Thyroid gland (tissue), 4 donors: ENCODE measurements around the gene TMCC2. TPM values are rescaled to one million over a fixed set of nuclear protein-coding genes. Genes with fewer than 3 reads are reported as not detected.
"Not testable (repeated sequence)": the region's sequence is repeated elsewhere in the genome, so short reads cannot be mapped to it uniquely, and the experiment has no call there.

ENCODE experiments used
- DNase-seq, 2 donors: peaks; one replicate each; pipeline ENCODE4 v3.0.0-alpha.2; 2019
- H3K27ac ChIP-seq, 3 donors: fragments of 200-600 bp; sonication (generic); 1 replicate in 2 of 3; 2 replicates in 1 of 3; pipeline ENCODE4 v1.5.1; 2016 to 2019; ENCODE audit warnings: mild to moderate bottlenecking in 1 of 3, moderate library complexity in 1 of 3
- H3K27me3 ChIP-seq: fragments of 200-600 bp; sonication (generic); one replicate; pipeline ENCODE4 v1.5.1; 2019
- H3K36me3 ChIP-seq, 2 donors: fragments of 200-600 bp; sonication (generic); one replicate each; pipeline ENCODE4 v1.5.1; 2016 to 2019
- H3K4me1 ChIP-seq, 2 donors: fragments of 200-600 bp; sonication (generic); one replicate each; pipeline ENCODE4 v1.5.1; 2017 to 2019
- H3K4me3 ChIP-seq, 3 donors: fragments of 200-600 bp; sonication (generic); replicated peaks in 1 of 3; 1 replicate in 2 of 3; 2 replicates in 1 of 3; pipeline ENCODE4 v1.5.1; 2016; ENCODE audit warnings: mild to moderate bottlenecking in 1 of 3
- H3K9me3 ChIP-seq: fragments of 200-600 bp; sonication (generic); one replicate; pipeline ENCODE4 v1.5.1; 2017
- POLR2A ChIP-seq, 2 donors: fragments of 450-650 bp; IDR thresholded peaks; one replicate each; pipeline ENCODE4 v1.6.1; 2017; ENCODE audit warnings: antibody characterized with exemption in 2 of 2, mild to moderate bottlenecking in 2 of 2, moderate library complexity in 1 of 2
- whole genome bisulfite sequencing, 2 donors: methylation state at CpG; one replicate each; pipeline ENCODE4 v1.1.5; 2017; 5-methylcytosine and 5-hydroxymethylcytosine counted together
- intact Hi-C: fragments of 100-400 bp; cut with DNase I; formaldehyde crosslinking; loops from one replicate; pipeline ENCODE4 v1.15.1; 2023
- total RNA-seq, 4 donors: library from RNA; depleted of rRNA; stranded (reverse); fragments of >200 nt; gene quantifications; one replicate each; pipeline ENCODE4 v1.2.3, GENCODE V29; 2016
- TF ChIP-seq, protein P1 (sequence below), 6 experiments: fragments of 200-600 bp in 3 of 6; fragments of 450-650 bp in 3 of 6; sonication (generic) in 3 of 6; IDR thresholded peaks; one replicate each; pipeline ENCODE4 v1.5.1; 2016 to 2019; ENCODE audit warnings: antibody characterized with exemption in 6 of 6, mild to moderate bottlenecking in 2 of 6, inconsistent platforms in 1 of 6, moderate library complexity in 1 of 6

TMCC2 gene
- total RNA-seq, 4 donors from 2014 or later, result 2.3 to 3.6 (median 3.1) TPM

DNA sequence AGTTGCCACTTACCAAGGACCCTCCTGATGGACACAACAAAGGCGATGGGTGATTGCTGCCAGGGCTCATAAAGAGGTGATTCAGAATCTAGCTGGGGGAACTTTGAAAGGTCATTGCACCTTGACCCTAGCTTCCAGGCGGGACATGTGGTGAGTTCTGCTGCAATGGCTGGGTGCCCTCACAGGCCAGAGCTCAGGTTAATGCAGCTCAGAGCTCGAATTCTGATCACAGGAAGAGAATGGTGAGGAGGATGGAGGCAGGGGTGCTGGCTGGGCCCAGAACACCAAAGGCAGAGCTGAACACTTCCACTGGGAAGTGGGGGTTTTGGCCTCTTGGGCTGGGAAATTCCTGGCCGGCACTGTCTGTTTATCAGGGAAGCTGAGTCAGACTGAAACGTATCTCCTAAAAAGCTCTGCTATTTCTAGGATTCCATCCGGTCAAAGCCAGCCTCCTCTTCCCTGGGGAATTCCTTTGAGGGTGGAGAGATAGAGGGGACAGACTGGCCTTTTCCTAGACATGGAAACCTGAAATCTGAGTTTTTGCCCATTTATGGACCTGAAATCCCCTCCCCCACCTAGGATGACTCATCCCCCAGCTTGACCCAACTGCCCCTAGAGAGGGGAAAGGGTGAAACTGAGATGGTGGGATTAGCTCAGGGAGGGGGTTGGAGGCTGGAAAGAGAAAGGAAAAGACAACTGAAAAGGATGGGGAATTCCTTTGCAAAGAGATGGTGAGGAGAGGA lies 66.6 kb downstream of the TMCC2 start:
- no peaks in the 10 kb centered on the region for H3K27me3 ChIP-seq
- intact Hi-C loops, result no loop called here
- TF ChIP-seq POLR2A (IDR thresholded peaks at IDR 0.05), result no peak
- TF ChIP-seq, protein P1, sequence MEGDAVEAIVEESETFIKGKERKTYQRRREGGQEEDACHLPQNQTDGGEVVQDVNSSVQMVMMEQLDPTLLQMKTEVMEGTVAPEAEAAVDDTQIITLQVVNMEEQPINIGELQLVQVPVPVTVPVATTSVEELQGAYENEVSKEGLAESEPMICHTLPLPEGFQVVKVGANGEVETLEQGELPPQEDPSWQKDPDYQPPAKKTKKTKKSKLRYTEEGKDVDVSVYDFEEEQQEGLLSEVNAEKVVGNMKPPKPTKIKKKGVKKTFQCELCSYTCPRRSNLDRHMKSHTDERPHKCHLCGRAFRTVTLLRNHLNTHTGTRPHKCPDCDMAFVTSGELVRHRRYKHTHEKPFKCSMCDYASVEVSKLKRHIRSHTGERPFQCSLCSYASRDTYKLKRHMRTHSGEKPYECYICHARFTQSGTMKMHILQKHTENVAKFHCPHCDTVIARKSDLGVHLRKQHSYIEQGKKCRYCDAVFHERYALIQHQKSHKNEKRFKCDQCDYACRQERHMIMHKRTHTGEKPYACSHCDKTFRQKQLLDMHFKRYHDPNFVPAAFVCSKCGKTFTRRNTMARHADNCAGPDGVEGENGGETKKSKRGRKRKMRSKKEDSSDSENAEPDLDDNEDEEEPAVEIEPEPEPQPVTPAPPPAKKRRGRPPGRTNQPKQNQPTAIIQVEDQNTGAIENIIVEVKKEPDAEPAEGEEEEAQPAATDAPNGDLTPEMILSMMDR (IDR thresholded peaks at IDR 0.05), result no peak
- DNase-seq, result no peak
- H3K9me3 ChIP-seq, result no peaks in the 10 kb centered on the region
- H3K4me3 ChIP-seq, result no peak overlapping the region
- peaks cover 22 to 54% of the 10 kb centered on the region in 2 donors for H3K4me1 ChIP-seq
- H3K36me3 ChIP-seq, result no peaks in the 10 kb centered on the region
- peak overlapping the region; percentile 28 to 81 (median 74) for H3K27ac ChIP-seq
- 59 to 78% methylated on average over 6 of the region's 6 CpGs for WGBS, 2 donors

DNA sequence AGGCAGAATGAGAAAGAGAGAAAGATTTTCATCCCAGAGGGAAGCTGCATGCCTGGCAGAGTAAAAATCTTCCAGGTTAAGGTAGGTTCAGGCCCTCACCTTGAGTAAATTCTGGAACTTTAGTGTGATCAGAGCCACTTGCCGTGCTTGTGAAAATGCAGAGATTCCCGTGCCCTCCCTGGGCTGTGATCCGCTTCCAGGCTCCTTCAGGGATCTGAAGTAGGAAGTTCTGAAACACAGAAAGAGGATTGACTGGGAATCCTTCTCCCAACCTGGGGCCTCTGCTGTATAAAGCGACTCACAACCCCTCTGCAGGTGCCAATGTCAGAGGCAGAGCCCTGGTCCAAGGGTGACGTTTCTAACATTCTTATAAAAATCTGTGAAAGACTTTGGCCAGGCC lies 67.2 kb downstream of the TMCC2 start:
- Histone ChIP-seq H3K27me3 (no peaks in the 10 kb centered on the region), H3K27ac (peak overlapping the region; percentile 32 to 81 (median 74)), H3K4me1 (peaks cover 28 to 60% of the 10 kb centered on the region in 2 donors), H3K36me3 (no peaks in the 10 kb centered on the region), H3K4me3 (no peak overlapping the region), H3K9me3 (no peaks in the 10 kb centered on the region)
- 86 to 88% methylated on average over 5 of the region's 5 CpGs for WGBS, 2 donors
- no peak for DNase-seq
- TF ChIP-seq, protein P1 (IDR thresholded peaks at IDR 0.05), result no peak
- TF ChIP-seq POLR2A (IDR thresholded peaks at IDR 0.05), result no peak
- intact Hi-C loops, result no loop called here

DNA sequence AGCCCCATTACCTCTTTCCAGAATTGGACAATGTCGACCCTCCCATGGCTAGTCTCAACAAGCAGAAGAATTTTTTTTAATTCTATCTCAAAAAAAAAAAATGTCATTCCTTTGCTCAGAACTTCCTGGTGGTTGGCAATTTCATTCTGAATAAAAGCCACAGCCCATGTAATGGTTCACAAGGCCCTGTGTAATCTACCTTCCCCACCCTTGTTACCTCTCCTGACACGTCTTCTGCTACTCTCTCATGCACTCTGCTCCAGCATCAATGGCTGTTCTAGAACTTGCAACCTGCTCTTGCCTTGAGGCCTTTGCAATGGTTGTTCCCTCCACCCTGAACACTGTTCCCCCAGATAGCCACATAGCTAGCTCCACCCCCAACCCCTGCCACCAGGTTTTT lies 68.4 kb downstream of the TMCC2 start:
- no peak for DNase-seq
- WGBS, 2 donors, result 88 to 94% methylated on average over 2 of the region's 2 CpGs
- H3K9me3 ChIP-seq, result no peaks in the 10 kb centered on the region
- peak overlapping the region in 2 of 3 donors; percentile 74 to 81 for H3K27ac ChIP-seq
- H3K36me3 ChIP-seq, result no peaks in the 10 kb centered on the region
- peaks cover 39 to 70% of the 10 kb centered on the region in 2 donors for H3K4me1 ChIP-seq
- no peaks in the 10 kb centered on the region for H3K27me3 ChIP-seq
- intact Hi-C loops, result no loop called here
- no peak for TF ChIP-seq POLR2A (IDR thresholded peaks at IDR 0.05)
- TF ChIP-seq, protein P1 (IDR thresholded peaks at IDR 0.05), result no peak
- no peak overlapping the region for H3K4me3 ChIP-seq

DNA sequence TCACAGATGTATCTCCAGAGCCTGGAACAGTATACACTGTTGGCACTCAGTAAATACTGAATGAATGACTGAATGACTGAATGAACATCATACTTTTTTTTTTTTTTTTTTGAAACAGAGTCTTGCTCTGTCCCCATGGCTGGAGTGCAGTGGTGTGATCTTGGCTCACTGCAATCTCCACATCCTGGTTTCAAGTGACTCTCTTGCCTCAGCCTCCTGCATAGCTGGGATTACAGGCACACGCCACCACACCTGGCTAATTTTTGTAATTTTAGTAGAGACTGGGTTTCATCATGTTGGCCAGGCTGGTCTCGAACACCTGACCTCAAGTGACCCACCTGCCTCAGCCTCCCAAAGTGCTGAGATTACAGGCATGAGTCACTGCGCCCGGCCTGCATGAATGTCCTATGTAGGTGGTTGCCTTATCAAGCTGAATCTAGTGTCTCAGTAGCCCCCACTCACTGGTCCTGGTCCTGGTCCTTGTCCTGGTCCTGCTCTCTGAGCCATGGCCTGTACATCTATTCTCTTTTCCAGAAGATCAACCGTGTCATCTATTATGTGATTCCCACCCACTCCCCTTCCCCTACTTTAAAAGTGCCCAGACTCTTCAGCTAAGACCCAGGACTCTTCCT lies 69.9 kb downstream of the TMCC2 start:
- WGBS, 2 donors, result 66 to 79% methylated on average over 5 of the region's 5 CpGs
- H3K9me3 ChIP-seq, H3K4me3 ChIP-seq, H3K27me3 ChIP-seq, H3K36me3 ChIP-seq, intact Hi-C loops: not testable (repeated sequence)
- Histone ChIP-seq H3K4me1 (peaks cover 52 to 83% of the 10 kb centered on the region in 2 donors), H3K27ac (peak overlapping the region; percentile 94 to 95 (median 95))
- peak in 1 of 2 donors; percentile 49 for DNase-seq

DNA sequence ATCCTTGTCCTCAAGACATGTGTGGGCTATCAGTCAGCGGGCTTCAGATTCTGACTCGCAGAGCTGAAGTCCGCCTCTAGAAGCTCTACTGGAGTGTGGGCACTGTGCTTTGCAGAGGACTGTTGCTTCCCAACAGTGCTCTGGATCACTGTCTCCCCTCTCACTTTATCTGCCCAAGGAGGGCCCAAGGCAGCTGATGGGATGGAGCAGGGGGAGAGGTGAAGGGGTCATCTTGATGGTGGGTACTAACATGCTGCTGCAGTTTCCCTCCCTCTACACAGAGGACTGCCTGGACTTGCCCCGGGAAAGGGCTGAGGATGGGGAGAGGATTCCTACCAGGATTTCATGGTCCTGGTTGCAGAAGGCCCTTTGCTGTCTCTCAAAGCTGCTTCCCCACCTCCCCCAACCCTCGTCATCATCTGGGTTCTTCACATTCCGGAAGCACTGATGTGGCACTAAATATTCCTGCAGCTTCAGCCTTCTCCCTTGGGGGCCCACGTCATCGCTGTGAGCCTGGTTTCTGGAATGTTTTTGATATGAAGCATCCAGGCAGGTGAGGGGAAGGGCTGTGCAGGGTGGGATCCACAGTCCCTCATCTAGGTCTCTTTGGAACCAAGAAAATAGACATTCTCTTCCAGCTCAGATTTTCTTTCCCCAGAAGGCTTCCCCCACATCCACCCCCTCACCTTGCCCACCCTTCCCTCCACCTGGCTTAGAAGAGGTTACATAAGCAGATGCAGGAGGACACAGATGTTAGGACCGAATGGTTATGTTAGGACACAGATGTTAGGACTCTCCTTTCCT lies 70.6 kb downstream of the TMCC2 start:
- intact Hi-C loops, result no loop called here
- Histone ChIP-seq H3K4me1 (peaks cover 55 to 90% of the 10 kb centered on the region in 2 donors), H3K27ac (peak overlapping the region; percentile 94 to 95 (median 95)), H3K9me3 (no peaks in the 10 kb centered on the region), H3K27me3 (no peaks in the 10 kb centered on the region), H3K36me3 (peaks cover 4% of the 10 kb centered on the region in 2 donors), H3K4me3 (no peak overlapping the region)
- 43 to 46% methylated on average over 7 to 9 of the region's 9 CpGs for WGBS, 2 donors
- peak in 1 of 2 donors; percentile 58 for TF ChIP-seq POLR2A (IDR thresholded peaks at IDR 0.05)
- TF ChIP-seq, protein P1 (IDR thresholded peaks at IDR 0.05), result no peak
- peak; percentile 93 to 95 for DNase-seq
